H9 (cell line): ENCODE measurements around the gene NRCAM. TPM values are rescaled to one million over a fixed set of nuclear protein-coding genes. Genes with fewer than 3 reads are reported as not detected.

Experiments
- DNase-seq: peaks from one replicate; pipeline ENCODE4 v3.0.0-alpha.2; 2017
- H2AFZ ChIP-seq: one replicate; pipeline ENCODE4 v1.6.1; 2013; ENCODE audit warnings: mild to moderate bottlenecking, low read length, control low read depth, moderate library complexity
- H2AK5ac ChIP-seq: 2 replicates; pipeline ENCODE4 v1.6.1; 2013; ENCODE audit warnings: low read length, control low read depth, mixed read lengths; ENCODE audit not compliant: insufficient read length
- H2BK120ac ChIP-seq: one replicate; pipeline ENCODE4 v1.6.1; 2013; ENCODE audit warnings: low read depth, mild to moderate bottlenecking, low read length, control low read depth, inconsistent platforms; ENCODE audit not compliant: poor library complexity, severe bottlenecking
- H2BK12ac ChIP-seq: 2 replicates; pipeline ENCODE4 v1.6.1; 2013; ENCODE audit warnings: low read length, control low read depth, mixed read lengths, low read depth; ENCODE audit not compliant: insufficient read length
- H2BK15ac ChIP-seq: 2 replicates; pipeline ENCODE4 v1.6.1; 2013; ENCODE audit warnings: low read depth, low read length, control low read depth
- H2BK20ac ChIP-seq: one replicate; pipeline ENCODE4 v1.6.1; 2013; ENCODE audit warnings: low read depth, mild to moderate bottlenecking, low read length, control low read depth, inconsistent platforms; ENCODE audit not compliant: poor library complexity, severe bottlenecking
- H2BK5ac ChIP-seq: 2 replicates; pipeline ENCODE4 v1.6.1; 2013; ENCODE audit warnings: low read length, control low read depth, mixed read lengths; ENCODE audit not compliant: insufficient read length
- H3K14ac ChIP-seq: 2 replicates; pipeline ENCODE4 v1.6.1; 2013; ENCODE audit warnings: low read length, control low read depth; ENCODE audit not compliant: insufficient read depth
- H3K18ac ChIP-seq: 2 replicates; pipeline ENCODE4 v1.6.1; 2013; ENCODE audit warnings: low read depth, mild to moderate bottlenecking, mixed read lengths, low read length, control low read depth; ENCODE audit not compliant: insufficient read length
- H3K23ac ChIP-seq: 2 replicates; pipeline ENCODE4 v1.6.1; 2013; ENCODE audit warnings: low read length, control low read depth, mixed read lengths, low read depth; ENCODE audit not compliant: insufficient read length
- H3K23me2 ChIP-seq: 2 replicates; pipeline ENCODE4 v1.6.1; 2013; ENCODE audit warnings: low read depth, mild to moderate bottlenecking, mixed read lengths, low read length, control low read depth; ENCODE audit not compliant: insufficient read length, poor library complexity, severe bottlenecking
- H3K27ac ChIP-seq: 2 replicates; pipeline ENCODE4 v1.5.1; 2013; ENCODE audit warnings: low read length, control low read depth, mixed read lengths, low read depth; ENCODE audit not compliant: insufficient read length
- H3K27me3 ChIP-seq: 2 replicates; pipeline ENCODE4 v1.6.1; 2013; ENCODE audit warnings: low read length, control low read depth, inconsistent platforms; ENCODE audit not compliant: insufficient read depth
- H3K4ac ChIP-seq: 2 replicates; pipeline ENCODE4 v1.6.1; 2013; ENCODE audit warnings: low read depth, mild to moderate bottlenecking, control low read depth, inconsistent platforms, low read length, moderate library complexity
- H3K4me1 ChIP-seq: 2 replicates; pipeline ENCODE4 v1.6.1; 2013; ENCODE audit warnings: low read length, control low read depth, inconsistent platforms; ENCODE audit not compliant: insufficient read depth
- H3K4me2 ChIP-seq: 2 replicates; pipeline ENCODE4 v1.6.1; 2013; ENCODE audit warnings: low read length, control low read depth, mixed read lengths; ENCODE audit not compliant: insufficient read length, insufficient read depth
- H3K56ac ChIP-seq: 2 replicates; pipeline ENCODE4 v1.6.1; 2013; ENCODE audit warnings: low read depth, mild to moderate bottlenecking, mixed read lengths, low read length, control low read depth; ENCODE audit not compliant: insufficient read length
- H3K79me1 ChIP-seq: 2 replicates; pipeline ENCODE4 v1.6.1; 2013; ENCODE audit warnings: low read depth, mild to moderate bottlenecking, moderate library complexity, low read length, control low read depth, inconsistent platforms; ENCODE audit not compliant: insufficient read depth, poor library complexity, severe bottlenecking
- H3K79me2 ChIP-seq: 2 replicates; pipeline ENCODE4 v1.6.1; 2013; ENCODE audit warnings: low read length, control low read depth, inconsistent platforms; ENCODE audit not compliant: insufficient read depth
- H3K9ac ChIP-seq: 2 replicates; pipeline ENCODE4 v1.6.1; 2013; ENCODE audit warnings: low read length, control low read depth, mixed read lengths; ENCODE audit not compliant: insufficient read length; ENCODE audit errors: extremely low read depth
- H3K9me3 ChIP-seq: one replicate; pipeline ENCODE4 v1.6.1; 2013; ENCODE audit warnings: low read depth, low read length, inconsistent platforms; ENCODE audit not compliant: control insufficient read depth
- H3T11ph ChIP-seq: one replicate; pipeline ENCODE4 v1.6.1; 2013; ENCODE audit warnings: mild to moderate bottlenecking, low read length, control low read depth, inconsistent platforms
- H4K20me1 ChIP-seq: one replicate; pipeline ENCODE4 v1.6.1; 2013; ENCODE audit not compliant: control insufficient read depth, insufficient read length, insufficient read depth
- H4K5ac ChIP-seq: 2 replicates; pipeline ENCODE4 v1.6.1; 2013; ENCODE audit warnings: low read depth, mild to moderate bottlenecking, mixed read lengths, low read length, control low read depth; ENCODE audit not compliant: insufficient read length
- H4K8ac ChIP-seq: replicated peaks from 2 replicates; pipeline ENCODE4 v1.6.1; 2013; ENCODE audit warnings: low read length, control low read depth, mixed read lengths, low read depth; ENCODE audit not compliant: insufficient read length
- H4K91ac ChIP-seq: 2 replicates; pipeline ENCODE4 v1.6.1; 2013; ENCODE audit warnings: low read depth, mild to moderate bottlenecking, moderate library complexity, mixed read lengths, low read length, control low read depth; ENCODE audit not compliant: insufficient read length
- H3K27ac Mint-ChIP-seq, 3 experiments: 2 replicates in 2 of 3; 3 replicates in 1 of 3; pipeline ENCODE4 v1.8.0; 2020 to 2021; ENCODE audit warnings: mixed read lengths in 3 of 3, mild to moderate bottlenecking in 1 of 3, moderate library complexity in 1 of 3
- H3K27me3 Mint-ChIP-seq: 2 replicates; pipeline ENCODE4 v1.8.0; 2021; ENCODE audit warnings: low read depth, mild to moderate bottlenecking, moderate library complexity, mixed read lengths
- H3K36me3 Mint-ChIP-seq, 3 experiments: 2 replicates in 2 of 3; 3 replicates in 1 of 3; pipeline ENCODE4 v1.8.0; 2020 to 2021; ENCODE audit warnings: low read depth in 3 of 3, mixed read lengths in 3 of 3; ENCODE audit not compliant: insufficient read depth in 1 of 3
- H3K4me1 Mint-ChIP-seq, 2 experiments: 2 replicates each; pipeline ENCODE4 v1.8.0; 2020; ENCODE audit warnings: mixed read lengths in 2 of 2
- H3K4me3 Mint-ChIP-seq, 2 experiments: 2 replicates in 1 of 2; 3 replicates in 1 of 2; pipeline ENCODE4 v1.8.0; 2020 to 2021; ENCODE audit warnings: mild to moderate bottlenecking in 2 of 2, mixed read lengths in 2 of 2, moderate library complexity in 1 of 2
- H3K9me3 Mint-ChIP-seq, 2 experiments: 2 replicates in 1 of 2; 3 replicates in 1 of 2; pipeline ENCODE4 v1.8.0; 2020; ENCODE audit warnings: mild to moderate bottlenecking in 2 of 2, mixed read lengths in 2 of 2, moderate library complexity in 1 of 2
- WGBS: extraction: QIAGEN DNeasy Blood & Tissue Kit; methylation state at CpG from one replicate; pipeline ENCODE4 v1.1.7; 2013; ENCODE audit warnings: missing lambda C conversion rate, low lambda C conversion rate, mixed read lengths; ENCODE audit not compliant: insufficient read length; ENCODE audit errors: extremely low coverage; 5-methylcytosine and 5-hydroxymethylcytosine counted together
- total RNA-seq: library from RNA; stranded (reverse); gene quantifications from 2 replicates; pipeline ENCODE4 v1.2.1, GENCODE V29; 2021
- TF ChIP-seq, protein P1 (sequence below): fragments of 200-600 bp; sonication (generic); conservative IDR thresholded peaks from 3 replicates; pipeline ENCODE4 v1.8.0; 2021; ENCODE audit warnings: antibody characterized with exemption, mild to moderate bottlenecking

The NRCAM gene
- total RNA-seq, 1 experiment from 2014 or later: 2.3 TPM

DNA sequence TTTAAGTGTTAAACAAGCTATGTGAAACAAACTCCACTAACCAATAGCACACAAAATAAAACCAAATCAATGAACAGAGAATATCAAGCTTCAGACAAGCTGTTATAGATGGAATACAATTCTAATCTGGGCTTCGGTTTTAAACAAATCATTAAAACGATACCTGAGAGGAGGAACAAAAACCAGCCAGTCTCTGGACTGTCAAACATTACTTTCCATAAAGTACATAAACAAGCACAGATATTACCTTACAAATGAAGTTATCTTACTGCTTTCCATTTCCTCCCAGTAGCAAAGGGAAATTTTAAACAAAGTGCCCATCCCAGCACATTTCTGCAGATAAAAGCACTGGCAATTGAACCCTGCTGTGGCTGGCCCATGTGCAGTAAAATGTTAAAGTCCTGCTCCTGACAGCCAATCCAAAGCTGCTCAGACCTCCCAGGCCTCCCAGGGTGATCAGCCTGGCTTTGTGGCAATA lies 128.0 kb downstream of the NRCAM start:
- no peaks in the 10 kb centered on the region for H3K36me3 Mint-ChIP-seq
- Histone ChIP-seq H4K5ac (no peak overlapping the region), H3K4me2 (no peak overlapping the region), H2AK5ac (no peak overlapping the region), H3K9me3 (no peaks in the 10 kb centered on the region), H3K9ac (no peak overlapping the region), H2BK12ac (no peak overlapping the region), H4K8ac (no peak overlapping the region), H3K4me1 (no peaks in the 10 kb centered on the region; the same call in none of the 2 replicates), H2AFZ (no peak overlapping the region), H4K91ac (no peak overlapping the region), H3K27me3 (no peaks in the 10 kb centered on the region), H3T11ph (no peak overlapping the region), H2BK20ac (no peak overlapping the region), H3K27ac (no peak overlapping the region), H2BK120ac (no peak overlapping the region), H2BK5ac (no peak overlapping the region), H3K4ac (no peak overlapping the region), H3K79me1 (no peaks in the 10 kb centered on the region), H3K79me2 (no peaks in the 10 kb centered on the region), H3K14ac (no peak overlapping the region), H2BK15ac (no peak overlapping the region), H3K56ac (no peak overlapping the region), H3K23me2 (no peaks in the 10 kb centered on the region), H3K18ac (no peak overlapping the region), H3K23ac (no peak overlapping the region), H4K20me1 (no peaks in the 10 kb centered on the region)
- no peaks in the 10 kb centered on the region; the same call in 1 of the 2 replicates for H3K27me3 Mint-ChIP-seq
- H3K9me3 Mint-ChIP-seq: no peaks in the 10 kb centered on the region
- peak; percentile 43 for DNase-seq
- no CpG with 5 or more reads among the region's 2 CpGs for WGBS
- H3K4me3 Mint-ChIP-seq: peak overlapping the region in 1 of 2 experiments; percentile 15; a peak in 2 of 5 replicates
- H3K4me1 Mint-ChIP-seq: peaks cover 58 to 66% of the 10 kb centered on the region in 2 experiments
- no peak overlapping the region for H3K27ac Mint-ChIP-seq
- TF ChIP-seq, protein P1, sequence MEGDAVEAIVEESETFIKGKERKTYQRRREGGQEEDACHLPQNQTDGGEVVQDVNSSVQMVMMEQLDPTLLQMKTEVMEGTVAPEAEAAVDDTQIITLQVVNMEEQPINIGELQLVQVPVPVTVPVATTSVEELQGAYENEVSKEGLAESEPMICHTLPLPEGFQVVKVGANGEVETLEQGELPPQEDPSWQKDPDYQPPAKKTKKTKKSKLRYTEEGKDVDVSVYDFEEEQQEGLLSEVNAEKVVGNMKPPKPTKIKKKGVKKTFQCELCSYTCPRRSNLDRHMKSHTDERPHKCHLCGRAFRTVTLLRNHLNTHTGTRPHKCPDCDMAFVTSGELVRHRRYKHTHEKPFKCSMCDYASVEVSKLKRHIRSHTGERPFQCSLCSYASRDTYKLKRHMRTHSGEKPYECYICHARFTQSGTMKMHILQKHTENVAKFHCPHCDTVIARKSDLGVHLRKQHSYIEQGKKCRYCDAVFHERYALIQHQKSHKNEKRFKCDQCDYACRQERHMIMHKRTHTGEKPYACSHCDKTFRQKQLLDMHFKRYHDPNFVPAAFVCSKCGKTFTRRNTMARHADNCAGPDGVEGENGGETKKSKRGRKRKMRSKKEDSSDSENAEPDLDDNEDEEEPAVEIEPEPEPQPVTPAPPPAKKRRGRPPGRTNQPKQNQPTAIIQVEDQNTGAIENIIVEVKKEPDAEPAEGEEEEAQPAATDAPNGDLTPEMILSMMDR: no peak
